ENCODE results near the gene CHD8.

DNA sequence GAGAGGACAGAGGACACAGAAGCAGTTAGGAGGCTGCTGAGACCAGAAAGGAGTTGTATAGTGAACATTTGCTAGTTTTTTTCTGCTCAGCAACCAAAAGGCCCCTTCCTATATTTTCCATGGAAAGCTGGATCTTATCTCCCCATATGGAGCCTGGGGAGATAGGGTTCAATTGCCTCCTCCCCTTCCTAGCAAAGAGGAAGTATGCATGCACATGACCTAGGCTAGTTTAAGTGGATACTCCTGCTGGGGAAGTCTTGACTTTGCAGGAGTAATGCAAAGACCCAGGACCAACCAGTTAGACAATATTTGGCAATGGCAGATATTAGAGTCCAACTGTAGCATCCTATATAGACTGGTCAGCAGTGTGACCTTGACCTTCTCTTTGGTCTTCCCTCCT lies 15.1 kb downstream of the CHD8 start:
- no peak for TF ChIP-seq ZNF70 (CRISPR knock-in tag; IDR thresholded peaks at IDR 0.05)
- TF ChIP-seq, protein P1, sequence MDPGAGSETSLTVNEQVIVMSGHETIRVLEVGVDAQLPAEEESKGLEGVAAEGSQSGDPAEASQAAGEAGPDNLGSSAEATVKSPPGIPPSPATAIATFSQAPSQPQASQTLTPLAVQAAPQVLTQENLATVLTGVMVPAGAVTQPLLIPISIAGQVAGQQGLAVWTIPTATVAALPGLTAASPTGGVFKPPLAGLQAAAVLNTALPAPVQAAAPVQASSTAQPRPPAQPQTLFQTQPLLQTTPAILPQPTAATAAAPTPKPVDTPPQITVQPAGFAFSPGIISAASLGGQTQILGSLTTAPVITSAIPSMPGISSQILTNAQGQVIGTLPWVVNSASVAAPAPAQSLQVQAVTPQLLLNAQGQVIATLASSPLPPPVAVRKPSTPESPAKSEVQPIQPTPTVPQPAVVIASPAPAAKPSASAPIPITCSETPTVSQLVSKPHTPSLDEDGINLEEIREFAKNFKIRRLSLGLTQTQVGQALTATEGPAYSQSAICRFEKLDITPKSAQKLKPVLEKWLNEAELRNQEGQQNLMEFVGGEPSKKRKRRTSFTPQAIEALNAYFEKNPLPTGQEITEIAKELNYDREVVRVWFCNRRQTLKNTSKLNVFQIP (CRISPR knock-in tag; IDR thresholded peaks at IDR 0.05; ENCODE audit: borderline replicate concordance, low read depth): no peak
- TF ChIP-seq, protein P2, sequence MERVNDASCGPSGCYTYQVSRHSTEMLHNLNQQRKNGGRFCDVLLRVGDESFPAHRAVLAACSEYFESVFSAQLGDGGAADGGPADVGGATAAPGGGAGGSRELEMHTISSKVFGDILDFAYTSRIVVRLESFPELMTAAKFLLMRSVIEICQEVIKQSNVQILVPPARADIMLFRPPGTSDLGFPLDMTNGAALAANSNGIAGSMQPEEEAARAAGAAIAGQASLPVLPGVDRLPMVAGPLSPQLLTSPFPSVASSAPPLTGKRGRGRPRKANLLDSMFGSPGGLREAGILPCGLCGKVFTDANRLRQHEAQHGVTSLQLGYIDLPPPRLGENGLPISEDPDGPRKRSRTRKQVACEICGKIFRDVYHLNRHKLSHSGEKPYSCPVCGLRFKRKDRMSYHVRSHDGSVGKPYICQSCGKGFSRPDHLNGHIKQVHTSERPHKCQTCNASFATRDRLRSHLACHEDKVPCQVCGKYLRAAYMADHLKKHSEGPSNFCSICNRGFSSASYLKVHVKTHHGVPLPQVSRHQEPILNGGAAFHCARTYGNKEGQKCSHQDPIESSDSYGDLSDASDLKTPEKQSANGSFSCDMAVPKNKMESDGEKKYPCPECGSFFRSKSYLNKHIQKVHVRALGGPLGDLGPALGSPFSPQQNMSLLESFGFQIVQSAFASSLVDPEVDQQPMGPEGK (CRISPR knock-in tag; IDR thresholded peaks at IDR 0.05; ENCODE audit: borderline replicate concordance): no peak
- TF ChIP-seq, protein P3, sequence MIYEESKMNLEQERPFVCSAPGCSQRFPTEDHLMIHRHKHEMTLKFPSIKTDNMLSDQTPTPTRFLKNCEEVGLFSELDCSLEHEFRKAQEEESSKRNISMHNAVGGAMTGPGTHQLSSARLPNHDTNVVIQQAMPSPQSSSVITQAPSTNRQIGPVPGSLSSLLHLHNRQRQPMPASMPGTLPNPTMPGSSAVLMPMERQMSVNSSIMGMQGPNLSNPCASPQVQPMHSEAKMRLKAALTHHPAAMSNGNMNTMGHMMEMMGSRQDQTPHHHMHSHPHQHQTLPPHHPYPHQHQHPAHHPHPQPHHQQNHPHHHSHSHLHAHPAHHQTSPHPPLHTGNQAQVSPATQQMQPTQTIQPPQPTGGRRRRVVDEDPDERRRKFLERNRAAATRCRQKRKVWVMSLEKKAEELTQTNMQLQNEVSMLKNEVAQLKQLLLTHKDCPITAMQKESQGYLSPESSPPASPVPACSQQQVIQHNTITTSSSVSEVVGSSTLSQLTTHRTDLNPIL (CRISPR knock-in tag; IDR thresholded peaks at IDR 0.05; ENCODE audit: low read depth): no peak
- TF ChIP-seq PPARA (CRISPR knock-in tag; IDR thresholded peaks at IDR 0.05; ENCODE audit: borderline replicate concordance): no peak
- no peak for TF ChIP-seq OSR1 (CRISPR knock-in tag; IDR thresholded peaks at IDR 0.05)
- no peak for TF ChIP-seq ZC3H10 (CRISPR knock-in tag; IDR thresholded peaks at IDR 0.05)
